SK-N-MC (cell line): Measurements from ENCODE around the gene DNAI1.

Source experiments
- EZH2 ChIP-seq: fragments of 200-600 bp; sonication (generic); IDR thresholded peaks from one replicate; pipeline ENCODE4 v1.6.1; 2017; ENCODE audit warnings: antibody characterized with exemption
- FOXP2 ChIP-seq: optimal IDR thresholded peaks from 2 replicates; pipeline ENCODE3; 2011; ENCODE audit warnings: mild to moderate bottlenecking, moderate library complexity; ENCODE audit not compliant: insufficient read depth; ENCODE audit errors: extremely low read length, control extremely low read depth
- POLR2AphosphoS5 ChIP-seq: IDR thresholded peaks from 2 replicates; pipeline ENCODE4 v1.6.1; 2012; ENCODE audit warnings: mild to moderate bottlenecking, low read depth, low read length, borderline replicate concordance

GRCh38 chr9:34555936-34556525 is 97.4 kb downstream of the DNAI1 start:
- no peak for TF ChIP-seq POLR2AphosphoS5
- TF ChIP-seq EZH2, result no peak
- TF ChIP-seq FOXP2, result no peak
